Right cardiac atrium (tissue), 5 donors: ENCODE results near the gene WDFY1. TPM values are rescaled to one million over a fixed set of nuclear protein-coding genes. Genes with fewer than 3 reads are reported as not detected.

Source experiments
- ATAC-seq, 2 donors: fragments of 200-7000 bp; cut with Tn5 transposase; one replicate each; pipeline versions ENCODE4 v1.8.0 to v1.9.1; 2020; ENCODE audit warnings: moderate library complexity in 2 of 2, mild to moderate bottlenecking in 1 of 2
- DNase-seq, 3 donors: peaks; one replicate each; pipeline ENCODE4 v3.0.0-alpha.2; 2020
- H3K27ac ChIP-seq: one replicate; pipeline ENCODE4 v1.5.1; 2013; ENCODE audit warnings: mild to moderate bottlenecking, low read length, control low read depth, moderate library complexity
- H3K27me3 ChIP-seq: one replicate; pipeline ENCODE4 v1.6.1; 2013; ENCODE audit not compliant: control insufficient read depth, insufficient read depth
- H3K4me1 ChIP-seq: one replicate; pipeline ENCODE4 v1.6.1; 2013; ENCODE audit warnings: low read length; ENCODE audit not compliant: control insufficient read depth, insufficient read depth
- H3K4me3 ChIP-seq: one replicate; pipeline ENCODE4 v1.5.1; 2013; ENCODE audit warnings: low read length, control low read depth
- H3K9me3 ChIP-seq: one replicate; pipeline ENCODE4 v1.6.1; 2013; ENCODE audit warnings: low read length; ENCODE audit not compliant: control insufficient read depth
- WGBS: extraction: QIAGEN DNeasy Blood & Tissue Kit; methylation state at CpG from one replicate; pipeline ENCODE4 v1.1.7; 2013; 5-methylcytosine and 5-hydroxymethylcytosine counted together
- intact Hi-C, 4 donors: fragments of 100-400 bp; cut with DNase I; formaldehyde crosslinking; loops; one replicate each; pipeline versions ENCODE4 v1.11.0 to v1.14.0; 2022 to 2023
- polyA plus RNA-seq: library from polyadenylated mRNA; stranded (reverse); fragments of 200-250 nt; gene quantifications from one replicate; pipeline ENCODE4 v1.2.3, GENCODE V29; 2013
- total RNA-seq, 4 donors: library from RNA; stranded (reverse); fragmentation: NEBNext Ultra II Directional; extraction: Animal tissue kit (Norgen Biotek cat#: 25700); gene quantifications; one replicate each; pipeline ENCODE4 v1.2.1, GENCODE V29; 2021
- donor health status: healthy with polysubstance abuse.
- donor health status: DM: no; HTN: yes; CAD: no.
- donor health status: DM: no; HTN: no; CAD: no.
- donor health status: DM: no; HTN: yes; CAD: no; lungs with severe emphysema.
- donor health status: DM: yes; HTN: yes; CAD: no.

Gene WDFY1
- total and polyA plus RNA-seq, 5 donors, result 10.7 to 21.2 (median 15.9) TPM

DNA sequence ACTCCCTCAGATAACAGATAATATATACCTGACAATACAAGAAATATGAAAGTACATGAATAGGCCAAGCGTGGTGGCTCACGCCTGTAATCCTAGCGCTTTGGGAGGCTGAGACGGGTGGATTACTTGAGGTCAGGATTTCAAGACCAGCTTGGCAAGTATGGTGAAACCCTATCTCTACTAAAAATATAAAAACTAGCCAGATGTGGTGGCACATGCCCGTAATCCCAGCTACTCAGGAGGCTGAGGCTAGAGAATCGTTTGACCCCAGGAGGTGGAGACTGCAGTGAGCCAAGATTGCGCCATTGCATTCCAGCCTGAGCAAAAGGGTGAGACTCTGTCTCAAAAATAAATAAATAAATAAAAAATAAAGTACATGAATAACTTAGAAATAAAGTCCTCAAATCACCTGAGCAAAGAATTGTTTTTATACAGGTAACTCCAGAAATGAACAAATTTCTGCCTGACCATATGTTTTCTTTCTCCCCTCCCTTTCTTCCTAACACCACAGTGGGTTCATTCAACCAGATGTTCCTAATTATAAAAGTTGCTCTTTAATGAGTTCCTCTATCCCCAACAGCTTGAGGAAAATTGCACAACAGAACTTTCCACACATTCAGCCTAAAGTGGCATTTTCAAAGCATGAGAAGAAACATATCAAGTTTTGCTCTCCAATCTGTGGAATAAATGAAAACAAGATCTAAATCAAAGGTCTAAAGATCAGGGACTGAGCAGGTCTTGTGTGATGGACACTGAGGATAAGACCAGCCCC, 74.1 kb downstream of the WDFY1 start:
- Histone ChIP-seq H3K27ac (no peak overlapping the region), H3K27me3 (no peaks in the 10 kb centered on the region), H3K9me3 (no peaks in the 10 kb centered on the region), H3K4me3 (no peak overlapping the region), H3K4me1 (no peaks in the 10 kb centered on the region)
- 93% methylated on average over 7 of the region's 7 CpGs for WGBS
- ATAC-seq (no peak), DNase-seq (no peak)
- intact Hi-C loops, result no loop called here

- WGBS, result 93% methylated on average over 3 of the region's 3 CpGs
- no peak for DNase-seq
Measured at GRCh38 chr2:223868005-223868404, 77.1 kb downstream of the WDFY1 start.

GRCh38 chr2:223865907-223866508, 79.1 kb downstream of the WDFY1 start:
- Histone ChIP-seq H3K4me3 (no peak overlapping the region), H3K27ac (no peak overlapping the region), H3K27me3 (no peaks in the 10 kb centered on the region), H3K9me3 (no peaks in the 10 kb centered on the region), H3K4me1 (no peaks in the 10 kb centered on the region)
- ATAC-seq, result no peak
- DNase-seq, result no peak
- intact Hi-C loops, result no loop called here
- 89% methylated on average over 2 of the region's 2 CpGs for WGBS

More at GRCh38 chr2:223868005-223868404, 77.1 kb downstream of the WDFY1 start:
- no peaks in the 10 kb centered on the region for H3K27me3 ChIP-seq
- H3K9me3 ChIP-seq, result no peaks in the 10 kb centered on the region
- H3K4me1 ChIP-seq, result no peaks in the 10 kb centered on the region
- no peak overlapping the region for H3K4me3 ChIP-seq
- intact Hi-C loops, result no loop called here
- ATAC-seq, result no peak
- no peak overlapping the region for H3K27ac ChIP-seq

- DNase-seq, result no peak
- ATAC-seq, result no peak
- 80% methylated on average over 4 of the region's 4 CpGs for WGBS
- no peak overlapping the region for H3K4me3 ChIP-seq
- no peaks in the 10 kb centered on the region for H3K9me3 ChIP-seq
- no peaks in the 10 kb centered on the region for H3K27me3 ChIP-seq
- H3K4me1 ChIP-seq, result no peaks in the 10 kb centered on the region
- intact Hi-C loops, result no loop called here
- no peak overlapping the region for H3K27ac ChIP-seq
Measured at GRCh38 chr2:223865124-223865523, 80.0 kb downstream of the WDFY1 start.

- intact Hi-C loops, result no loop called here
- Histone ChIP-seq H3K9me3 (no peaks in the 10 kb centered on the region), H3K4me3 (no peak overlapping the region), H3K27me3 (no peaks in the 10 kb centered on the region), H3K4me1 (no peaks in the 10 kb centered on the region), H3K27ac (no peak overlapping the region)
- WGBS, result 89% methylated on average over 2 of the region's 2 CpGs
- no peak for DNase-seq
- no peak for ATAC-seq
Measured at GRCh38 chr2:223863491-223863890, 81.6 kb downstream of the WDFY1 start.

DNA sequence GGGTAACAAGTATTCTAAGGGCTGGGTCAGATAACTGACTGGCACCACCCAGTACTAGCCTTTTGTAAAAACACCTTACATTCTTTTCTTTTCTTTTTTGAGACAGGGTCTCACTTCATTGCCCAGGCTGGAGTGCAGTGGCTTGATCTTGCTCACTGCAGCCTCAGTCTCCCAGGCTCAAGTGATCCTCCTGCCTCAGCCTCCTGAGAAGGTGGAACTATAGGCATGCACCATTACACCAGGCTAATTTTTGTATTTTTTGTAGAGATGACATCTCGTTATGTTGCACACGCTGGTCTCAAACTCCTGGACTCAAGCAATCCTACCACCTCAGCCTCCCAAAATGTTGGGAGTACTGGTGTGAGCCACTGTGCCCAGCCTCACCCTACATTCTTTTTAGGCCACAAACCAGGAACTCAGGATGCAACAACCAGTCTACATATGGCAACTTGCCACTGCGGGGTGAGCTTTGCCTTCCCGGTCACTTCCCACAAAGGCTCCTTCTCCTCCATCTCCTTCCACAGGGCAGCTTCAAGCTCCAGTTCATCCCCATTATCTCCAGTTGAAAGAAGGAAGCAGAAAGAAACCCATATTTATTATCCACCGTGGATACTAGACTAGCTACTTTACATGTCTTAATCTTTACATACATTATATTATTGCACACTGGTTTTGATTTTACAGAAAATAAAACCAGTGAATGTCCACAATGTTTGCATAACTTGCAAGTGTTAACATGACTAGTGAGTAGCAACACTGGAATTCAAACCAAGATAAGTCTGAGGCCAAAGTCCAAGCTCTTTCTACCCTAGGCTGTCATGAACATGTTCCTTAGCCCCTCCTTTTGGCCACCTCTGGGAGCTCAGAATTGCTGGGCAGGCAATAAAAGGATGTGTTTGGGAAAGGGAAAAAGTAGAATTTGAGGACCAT, 84.1 kb downstream of the WDFY1 start:
- intact Hi-C loops, result no loop called here
- Histone ChIP-seq H3K9me3 (no peaks in the 10 kb centered on the region), H3K4me1 (no peaks in the 10 kb centered on the region), H3K4me3 (no peak overlapping the region), H3K27ac (no peak overlapping the region), H3K27me3 (no peaks in the 10 kb centered on the region)
- DNase-seq, result no peak
- ATAC-seq, result peak in 1 of 2 donors; percentile 54
- WGBS, result 76% methylated on average over 5 of the region's 5 CpGs

GRCh38 chr2:223859070-223859469, 86.1 kb downstream of the WDFY1 start:
- ATAC-seq (no peak), DNase-seq (no peak)
- Histone ChIP-seq H3K27me3 (no peaks in the 10 kb centered on the region), H3K9me3 (no peaks in the 10 kb centered on the region), H3K27ac (no peak overlapping the region), H3K4me3 (no peak overlapping the region), H3K4me1 (no peaks in the 10 kb centered on the region)
- WGBS, result 92% methylated on average over 3 of the region's 3 CpGs
- intact Hi-C loops, result no loop called here

- no peak for DNase-seq
- no peaks in the 10 kb centered on the region for H3K4me1 ChIP-seq
- 81% methylated on average over 5 of the region's 5 CpGs for WGBS
- no peaks in the 10 kb centered on the region for H3K27me3 ChIP-seq
- no peak overlapping the region for H3K27ac ChIP-seq
- ATAC-seq, result no peak
- intact Hi-C loops, result no loop called here
- H3K9me3 ChIP-seq, result no peaks in the 10 kb centered on the region
- H3K4me3 ChIP-seq, result no peak overlapping the region
Measured at GRCh38 chr2:223856584-223856983, 88.6 kb downstream of the WDFY1 start.

DNA sequence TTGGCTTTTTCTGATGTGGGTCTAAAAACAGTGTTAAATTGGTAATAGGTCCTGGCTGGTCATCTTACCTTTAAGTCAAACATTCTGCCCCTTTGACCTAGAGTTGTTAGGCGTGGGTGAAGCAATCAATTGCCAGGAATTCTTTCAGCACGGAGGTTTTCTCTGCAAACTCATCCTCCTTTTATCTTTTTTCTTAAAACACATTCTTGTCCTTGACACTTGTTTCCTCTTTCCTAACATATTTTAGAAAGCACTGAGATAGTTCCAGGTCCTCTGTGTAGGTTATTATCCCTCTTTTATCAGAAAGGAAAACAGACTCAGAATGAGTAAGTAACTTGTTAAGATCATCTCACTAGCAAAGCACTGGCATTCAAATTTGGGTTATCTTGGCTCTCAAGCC, 89.1 kb downstream of the WDFY1 start:
- Histone ChIP-seq H3K4me1 (no peaks in the 10 kb centered on the region), H3K27me3 (no peaks in the 10 kb centered on the region), H3K9me3 (no peaks in the 10 kb centered on the region), H3K27ac (no peak overlapping the region), H3K4me3 (no peak overlapping the region)
- intact Hi-C loops, result no loop called here
- 62% methylated on average over 2 of the region's 2 CpGs for WGBS
- no peak for DNase-seq
- ATAC-seq, result no peak

- Histone ChIP-seq H3K4me1 (no peaks in the 10 kb centered on the region), H3K27me3 (no peaks in the 10 kb centered on the region), H3K9me3 (no peaks in the 10 kb centered on the region), H3K27ac (no peak overlapping the region), H3K4me3 (no peak overlapping the region)
- ATAC-seq (no peak), DNase-seq (no peak)
- WGBS, result 85% methylated on average over 5 of the region's 5 CpGs
- intact Hi-C loops, result no loop called here
Measured at GRCh38 chr2:223855426-223855825, 89.7 kb downstream of the WDFY1 start.

DNA sequence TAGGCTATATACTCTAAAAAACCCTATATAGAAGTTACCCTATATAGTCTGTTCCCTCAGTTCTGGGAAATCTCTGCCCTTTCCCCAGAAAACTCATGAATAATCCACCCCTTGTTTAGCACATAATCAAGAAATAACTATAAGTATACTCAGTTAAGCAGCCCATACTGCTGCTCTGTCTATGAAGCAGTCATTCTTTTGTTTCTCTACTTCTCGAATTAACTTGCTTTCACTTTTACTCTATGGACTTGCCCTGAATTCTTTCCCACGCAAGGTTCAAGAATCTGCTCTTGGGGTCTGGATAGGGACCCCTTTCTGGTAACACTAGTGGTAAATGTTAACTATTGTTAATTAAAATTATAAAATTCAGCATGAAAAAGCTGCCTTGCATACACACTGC, 90.4 kb downstream of the WDFY1 start:
- no peak for DNase-seq
- Histone ChIP-seq H3K27me3 (no peaks in the 10 kb centered on the region), H3K27ac (no peak overlapping the region), H3K4me3 (no peak overlapping the region), H3K9me3 (no peaks in the 10 kb centered on the region), H3K4me1 (no peaks in the 10 kb centered on the region)
- intact Hi-C loops, result no loop called here
- ATAC-seq, result no peak
- 83% methylated on average over 2 of the region's 2 CpGs for WGBS
